ENCODE data around the gene BRI3. TPM values are rescaled to one million over a fixed set of nuclear protein-coding genes. Genes with fewer than 3 reads are reported as not detected.

BRI3 gene
- total and polyA plus RNA-seq, 9 of the 15 experiments (the other 6 are each of a cell fraction or from before 2014, with no cell fraction given), result 4.3 to 57.4 (median 18.6) TPM

- TF ChIP-seq SP1 (CRISPR knock-in tag; IDR thresholded peaks at IDR 0.05) (peak; percentile 22; the same call in 1 of the 2 replicates), SRF (CRISPR knock-in tag; IDR thresholded peaks at IDR 0.05) (no peak), CBX1 (IDR thresholded peaks at IDR 0.05; ENCODE audit: low read depth) (0 out of 2 replicates have a peak, but pooled peaks have one; percentile 8), PYGO2 (tag; IDR thresholded peaks at IDR 0.05) (no peak), LARP7 (IDR thresholded peaks at IDR 0.05) (no peak), JUN (IDR thresholded peaks at IDR 0.05; ENCODE audit: borderline replicate concordance, low read depth, low read length) (no peak), JUN (CRISPR knock-in tag; IDR thresholded peaks at IDR 0.05; ENCODE audit: borderline replicate concordance) (no peak), TAL1 (IDR thresholded peaks at IDR 0.05) (no peak), NR2C2 (CRISPR knock-in tag; IDR thresholded peaks at IDR 0.05) (no peak), NR2C2 (tag; IDR thresholded peaks at IDR 0.05) (peak; percentile 91), RFX5 (IDR thresholded peaks at IDR 0.05; ENCODE audit: low read depth, low read length) (no peak), ZNF639 (CRISPR knock-in tag; conservative IDR thresholded peaks at IDR 0.05 in 1 of 2, IDR thresholded peaks at IDR 0.05 in 1 of 2) (peak in 1 of 2 experiments; percentile 32; a peak in 1 of 4 replicates), ZNF146 (CRISPR knock-in tag; IDR thresholded peaks at IDR 0.05; ENCODE audit: unreplicated experiment) (no peak), ZFPM2 (CRISPR knock-in tag; IDR thresholded peaks at IDR 0.05) (no peak), MYNN (IDR thresholded peaks at IDR 0.05) (no peak), MYNN (CRISPR knock-in tag; IDR thresholded peaks at IDR 0.05) (no peak), SMARCA4 (IDR thresholded peaks at IDR 0.05) (no peak), FUS (optimal IDR thresholded peaks at IDR 0.05; ENCODE audit: low read depth, low read length) (no peak), ZC3H4 (CRISPR knock-in tag; IDR thresholded peaks at IDR 0.05; ENCODE audit: borderline replicate concordance) (no peak), ZC3H8 (IDR thresholded peaks at IDR 0.05) (no peak), ZNF239 (CRISPR knock-in tag; IDR thresholded peaks at IDR 0.05) (no peak), CREB1 (IDR thresholded peaks at IDR 0.05) (no peak), CREB1 (CRISPR knock-in tag; IDR thresholded peaks at IDR 0.05) (no peak), GABPA (tag; conservative IDR thresholded peaks at IDR 0.05; ENCODE audit: low read depth) (peak; percentile 80), ESRRA (IDR thresholded peaks at IDR 0.05; ENCODE audit: borderline replicate concordance, low read depth) (no peak), SUPT5H (IDR thresholded peaks at IDR 0.05) (peak; percentile 68), RBM15 (IDR thresholded peaks at IDR 0.05; ENCODE audit: insufficient read depth, low read length) (no peak), CLOCK (CRISPR knock-in tag; IDR thresholded peaks at IDR 0.05; ENCODE audit: borderline replicate concordance) (no peak), HEY1 (CRISPR knock-in tag; IDR thresholded peaks at IDR 0.05; ENCODE audit: borderline replicate concordance) (no peak)
Observed at GRCh38 chr7:98252425-98253054, 28.9 kb upstream of the BRI3 start (continued).
